ENCODE measurements around the gene RAB8B. TPM values are rescaled to one million over a fixed set of nuclear protein-coding genes. Genes with fewer than 3 reads are reported as not detected.

The RAB8B gene
- total and polyA plus RNA-seq, 9 of the 15 experiments (the other 6 are each of a cell fraction or from before 2014, with no cell fraction given) = 7.8 to 32.1 (median 24.2) TPM

- peak; percentile 43 to 89 for TF ChIP-seq MLLT1 (IDR thresholded peaks at IDR 0.05)
- TF ChIP-seq ZBTB9 (CRISPR knock-in tag; IDR thresholded peaks at IDR 0.05) = no peak
- no peak for TF ChIP-seq KLF1 (tag; IDR thresholded peaks at IDR 0.05)
- TF ChIP-seq ZBTB5 (IDR thresholded peaks at IDR 0.05) = 0 out of 2 replicates have a peak, but pooled peaks have one; percentile 42
- no peak for TF ChIP-seq CBX5 (IDR thresholded peaks at IDR 0.05; ENCODE audit: borderline replicate concordance, low read depth)
- TF ChIP-seq CBX8 (IDR thresholded peaks at IDR 0.05; ENCODE audit: borderline replicate concordance, extremely low read depth, low read depth, low read length, poor library complexity, severe bottlenecking) = no peak
- TF ChIP-seq SAP30 (IDR thresholded peaks at IDR 0.05; ENCODE audit: borderline replicate concordance, insufficient read depth, low read depth, low read length, poor library complexity, severe bottlenecking) = peak; percentile 47
- TF ChIP-seq ZMIZ1 (IDR thresholded peaks at IDR 0.05; ENCODE audit: low read depth in 2 of 2, low read length in 2 of 2) = no peak
- peak; percentile 43; the same call in 1 of the 2 replicates for TF ChIP-seq EP400 (IDR thresholded peaks at IDR 0.05)
- TF ChIP-seq NR4A1 (CRISPR knock-in tag; IDR thresholded peaks at IDR 0.05) = no peak
- no peak for TF ChIP-seq NR4A1 (tag; IDR thresholded peaks at IDR 0.05)
- no peak for TF ChIP-seq ZNF785 (CRISPR knock-in tag; IDR thresholded peaks at IDR 0.05)
- TF ChIP-seq ETV5 (CRISPR knock-in tag; IDR thresholded peaks at IDR 0.05; ENCODE audit: low read depth) = no peak
- TF ChIP-seq NBN (IDR thresholded peaks at IDR 0.05; ENCODE audit: low read depth) = peak; percentile 92
- TF ChIP-seq ZNF507 (tag; conservative IDR thresholded peaks at IDR 0.05) = no peak
- TF ChIP-seq HMGN3 (IDR thresholded peaks at IDR 0.05; ENCODE audit: borderline replicate concordance, extremely low read depth, insufficient read length, low read depth, low read length) = no peak
- TF ChIP-seq SUPT5H (IDR thresholded peaks at IDR 0.05) = no peak
- no peak for TF ChIP-seq FOXJ3 (CRISPR knock-in tag; IDR thresholded peaks at IDR 0.05)
- no peak for TF ChIP-seq HNRNPH1 (optimal IDR thresholded peaks at IDR 0.05; ENCODE audit: low read depth, low read length)
Observed at GRCh38 chr15:63189941-63190768, 749 bp downstream of the RAB8B start (continued).
